Activated CD8-positive, alpha-beta memory T cell treated with anti-CD3 and anti-CD28 coated beads for 1 hour (primary cell): ENCODE results near the gene HILPDA.

Experiments
- DNase-seq, 2 donors: peaks; one replicate each; pipeline ENCODE4 v3.0.0-alpha.2; 2020; ENCODE audit warnings: low read depth in 1 of 2; ENCODE audit errors: extremely low read depth in 1 of 2

Gene HILPDA

GRCh38 chr7:128455543-128456254 lies at the start of gene HILPDA:
HILPDA (plus strand) TSS chr7:128455878; CDS start chr7:128457269, 1,391 bp downstream.
- DNase-seq, result peak; percentile 79 to 91

- DNase-seq, result no peak
Observed at GRCh38 chr7:128406314-128407232, 49.1 kb upstream of the HILPDA start.

- DNase-seq, result no peak
Observed at GRCh38 chr7:128407233-128407589, 48.5 kb upstream of the HILPDA start.

GRCh38 chr7:128407751-128408708 lies 47.6 kb upstream of the HILPDA start:
- DNase-seq, result no peak

- no peak for DNase-seq
Observed at GRCh38 chr7:128408709-128409595, 46.7 kb upstream of the HILPDA start.

- DNase-seq, result peak in 1 of 2 donors; percentile 83
Observed at GRCh38 chr7:128409596-128410450, 45.9 kb upstream of the HILPDA start, which contains the start of gene IMPDH1. IMPDH1 (minus strand) TSS chr7:128409982; CDS start chr7:128409901, 81 bp downstream.

- DNase-seq, result no peak
Observed at GRCh38 chr7:128410451-128410753, 45.3 kb upstream of the HILPDA start.

GRCh38 chr7:128415217-128415785 lies 40.4 kb upstream of the HILPDA start:
- no peak for DNase-seq

GRCh38 chr7:128417071-128417470 lies 38.6 kb upstream of the HILPDA start:
- DNase-seq, result no peak

- no peak for DNase-seq
Observed at GRCh38 chr7:128419257-128419656, 36.4 kb upstream of the HILPDA start.

GRCh38 chr7:128420773-128421172 lies 34.9 kb upstream of the HILPDA start:
- DNase-seq, result no peak

GRCh38 chr7:128421384-128421783 lies 34.3 kb upstream of the HILPDA start:
- no peak for DNase-seq

- DNase-seq, result no peak
Observed at GRCh38 chr7:128422037-128422436, 33.6 kb upstream of the HILPDA start.

- DNase-seq, result no peak
Observed at GRCh38 chr7:128422842-128423241, 32.8 kb upstream of the HILPDA start.

- no peak for DNase-seq
Observed at GRCh38 chr7:128424686-128425275, 30.9 kb upstream of the HILPDA start.

GRCh38 chr7:128425850-128426249 lies 29.8 kb upstream of the HILPDA start:
- DNase-seq, result peak in 1 of 2 donors; percentile 67

- DNase-seq, result no peak
Observed at GRCh38 chr7:128427289-128427891, 28.3 kb upstream of the HILPDA start.

- DNase-seq, result no peak
Observed at GRCh38 chr7:128430207-128430606, 25.5 kb upstream of the HILPDA start.
